ENCODE results near the gene WRAP53.

The WRAP53 gene

GRCh38 chr17:7652388-7653356, 35.6 kb upstream of the WRAP53 start:
- H3K9me3 ChIP-seq (ENCODE audit: control insufficient read depth, low read length), result no peaks in the 10 kb centered on the region
- no peaks in the 10 kb centered on the region for H3K36me3 ChIP-seq (ENCODE audit: control insufficient read depth, insufficient read depth, low read length)
- peaks cover 19% of the 10 kb centered on the region for H3K4me1 ChIP-seq (ENCODE audit: control insufficient read depth, insufficient read depth, low read length, poor library complexity, severe bottlenecking)
- H3K27me3 ChIP-seq (replicated peaks; ENCODE audit: control insufficient read depth, insufficient read depth, low read length, poor library complexity, severe bottlenecking), result peaks cover 28% of the 10 kb centered on the region
- H3K27ac ChIP-seq (ENCODE audit: insufficient read depth, low read length, poor library complexity, severe bottlenecking), result no peak overlapping the region
- DNase-seq, result no peak
- no peak overlapping the region for H3K4me3 ChIP-seq (ENCODE audit: insufficient read depth, low read depth, low read length, poor library complexity, severe bottlenecking)

DNA sequence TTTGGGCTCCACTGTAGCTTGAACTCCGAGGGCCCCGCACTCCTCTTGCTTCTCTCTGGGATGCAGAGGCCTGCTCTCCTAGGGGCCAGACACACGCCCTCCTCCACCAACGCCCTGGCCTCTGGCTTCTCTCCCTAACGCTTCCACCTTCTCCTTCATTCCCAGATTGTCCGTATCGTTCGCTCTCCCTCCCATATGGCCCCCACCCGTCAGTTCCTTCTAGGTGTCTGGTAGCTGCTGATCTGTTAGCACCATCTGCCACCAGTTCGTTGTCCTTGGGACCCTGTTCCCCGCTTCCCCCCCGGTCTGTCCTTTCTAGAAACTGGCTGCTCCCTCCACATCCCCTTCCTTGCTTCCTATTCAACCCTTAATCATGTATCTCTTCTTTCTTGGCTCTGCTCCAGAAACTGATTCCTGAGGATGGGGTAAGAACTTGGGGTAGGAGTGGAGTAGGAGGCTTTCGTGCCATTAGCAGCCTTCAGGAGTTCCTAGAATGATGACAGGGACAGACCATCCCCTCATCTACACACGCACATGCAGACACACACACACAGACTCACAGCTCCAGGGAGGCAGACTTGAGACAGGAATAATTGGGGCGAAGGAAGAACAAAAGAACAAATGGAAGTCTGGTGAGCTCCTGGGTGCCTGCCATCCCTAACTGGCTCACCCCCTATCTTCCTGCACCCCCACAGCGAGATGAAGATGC, 33.3 kb upstream of the WRAP53 start:
- Histone ChIP-seq H3K4me3 (ENCODE audit: insufficient read depth, low read depth, low read length, poor library complexity, severe bottlenecking) (no peak overlapping the region), H3K4me1 (ENCODE audit: control insufficient read depth, insufficient read depth, low read length, poor library complexity, severe bottlenecking) (peaks cover 17% of the 10 kb centered on the region), H3K27me3 (replicated peaks; ENCODE audit: control insufficient read depth, insufficient read depth, low read length, poor library complexity, severe bottlenecking) (peaks cover 25% of the 10 kb centered on the region), H3K27ac (ENCODE audit: insufficient read depth, low read length, poor library complexity, severe bottlenecking) (no peak overlapping the region), H3K36me3 (ENCODE audit: control insufficient read depth, insufficient read depth, low read length) (no peaks in the 10 kb centered on the region), H3K9me3 (ENCODE audit: control insufficient read depth, low read length) (no peaks in the 10 kb centered on the region)
- no peak for DNase-seq

DNA sequence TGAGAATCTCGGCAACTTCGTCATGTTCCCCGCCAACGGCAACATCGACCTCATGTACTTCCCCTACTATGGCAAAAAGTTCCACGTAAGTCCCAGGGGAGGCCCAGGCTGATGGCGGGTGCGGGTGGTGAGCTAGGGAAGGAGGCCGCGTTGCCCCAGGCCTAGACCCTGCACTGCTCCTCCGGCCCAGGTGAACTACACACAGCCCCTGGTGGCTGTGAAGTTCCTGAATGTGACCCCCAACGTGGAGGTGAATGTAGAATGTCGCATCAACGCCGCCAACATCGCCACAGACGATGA, 32.8 kb upstream of the WRAP53 start:
- H3K27me3 ChIP-seq (replicated peaks; ENCODE audit: control insufficient read depth, insufficient read depth, low read length, poor library complexity, severe bottlenecking), result peaks cover 20% of the 10 kb centered on the region
- no peak for DNase-seq
- peaks cover 12% of the 10 kb centered on the region for H3K4me1 ChIP-seq (ENCODE audit: control insufficient read depth, insufficient read depth, low read length, poor library complexity, severe bottlenecking)
- H3K4me3 ChIP-seq (ENCODE audit: insufficient read depth, low read depth, low read length, poor library complexity, severe bottlenecking), result no peak overlapping the region
- H3K36me3 ChIP-seq (ENCODE audit: control insufficient read depth, insufficient read depth, low read length), result no peaks in the 10 kb centered on the region
- H3K9me3 ChIP-seq (ENCODE audit: control insufficient read depth, low read length), result no peaks in the 10 kb centered on the region
- no peak overlapping the region for H3K27ac ChIP-seq (ENCODE audit: insufficient read depth, low read length, poor library complexity, severe bottlenecking)

- peaks cover 4% of the 10 kb centered on the region for H3K27me3 ChIP-seq (replicated peaks; ENCODE audit: control insufficient read depth, insufficient read depth, low read length, poor library complexity, severe bottlenecking)
- H3K9me3 ChIP-seq (ENCODE audit: control insufficient read depth, low read length), result no peaks in the 10 kb centered on the region
- no peak for DNase-seq
- no peaks in the 10 kb centered on the region for H3K36me3 ChIP-seq (ENCODE audit: control insufficient read depth, insufficient read depth, low read length)
- H3K4me3 ChIP-seq (ENCODE audit: insufficient read depth, low read depth, low read length, poor library complexity, severe bottlenecking), result no peak overlapping the region
- H3K27ac ChIP-seq (ENCODE audit: insufficient read depth, low read length, poor library complexity, severe bottlenecking), result no peak overlapping the region
- no peaks in the 10 kb centered on the region for H3K4me1 ChIP-seq (ENCODE audit: control insufficient read depth, insufficient read depth, low read length, poor library complexity, severe bottlenecking)
Observed at GRCh38 chr17:7656958-7657609, 31.2 kb upstream of the WRAP53 start.

- Histone ChIP-seq H3K36me3 (ENCODE audit: control insufficient read depth, insufficient read depth, low read length) (peaks cover 28% of the 10 kb centered on the region), H3K4me3 (ENCODE audit: insufficient read depth, low read depth, low read length, poor library complexity, severe bottlenecking) (no peak overlapping the region), H3K9me3 (ENCODE audit: control insufficient read depth, low read length) (no peaks in the 10 kb centered on the region), H3K4me1 (ENCODE audit: control insufficient read depth, insufficient read depth, low read length, poor library complexity, severe bottlenecking) (no peaks in the 10 kb centered on the region), H3K27ac (ENCODE audit: insufficient read depth, low read length, poor library complexity, severe bottlenecking) (no peak overlapping the region), H3K27me3 (replicated peaks; ENCODE audit: control insufficient read depth, insufficient read depth, low read length, poor library complexity, severe bottlenecking) (no peaks in the 10 kb centered on the region)
- DNase-seq, result no peak
Observed at GRCh38 chr17:7667656-7668406, 20.4 kb upstream of the WRAP53 start.

DNA sequence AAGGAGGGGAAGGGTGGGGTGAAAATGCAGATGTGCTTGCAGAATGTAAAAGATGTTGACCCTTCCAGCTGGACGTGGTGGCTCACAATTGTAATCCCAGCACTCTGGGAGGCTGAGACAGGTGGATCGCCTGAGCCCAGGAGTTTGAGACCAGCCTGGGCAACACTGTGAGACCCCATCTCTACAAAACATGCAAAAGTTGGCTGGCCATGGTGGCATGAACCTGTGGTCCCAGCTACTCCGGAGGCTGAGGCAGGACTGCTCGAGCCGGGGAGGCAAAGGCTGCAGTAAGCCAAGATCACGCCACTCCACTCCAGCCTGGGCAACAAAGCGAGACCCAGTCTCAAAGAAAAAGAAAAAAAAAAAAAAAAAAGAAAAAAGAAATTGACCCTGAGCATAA, 19.8 kb upstream of the WRAP53 start:
- Histone ChIP-seq H3K36me3 (ENCODE audit: control insufficient read depth, insufficient read depth, low read length) (peaks cover 34% of the 10 kb centered on the region), H3K9me3 (ENCODE audit: control insufficient read depth, low read length) (no peaks in the 10 kb centered on the region), H3K4me3 (ENCODE audit: insufficient read depth, low read depth, low read length, poor library complexity, severe bottlenecking) (no peak overlapping the region), H3K27ac (ENCODE audit: insufficient read depth, low read length, poor library complexity, severe bottlenecking) (no peak overlapping the region), H3K4me1 (ENCODE audit: control insufficient read depth, insufficient read depth, low read length, poor library complexity, severe bottlenecking) (no peaks in the 10 kb centered on the region), H3K27me3 (replicated peaks; ENCODE audit: control insufficient read depth, insufficient read depth, low read length, poor library complexity, severe bottlenecking) (no peaks in the 10 kb centered on the region)
- DNase-seq, result no peak

- Histone ChIP-seq H3K9me3 (ENCODE audit: control insufficient read depth, low read length) (no peaks in the 10 kb centered on the region), H3K4me3 (ENCODE audit: insufficient read depth, low read depth, low read length, poor library complexity, severe bottlenecking) (no peak overlapping the region), H3K27me3 (replicated peaks; ENCODE audit: control insufficient read depth, insufficient read depth, low read length, poor library complexity, severe bottlenecking) (no peaks in the 10 kb centered on the region), H3K4me1 (ENCODE audit: control insufficient read depth, insufficient read depth, low read length, poor library complexity, severe bottlenecking) (no peaks in the 10 kb centered on the region), H3K36me3 (ENCODE audit: control insufficient read depth, insufficient read depth, low read length) (peaks cover 50% of the 10 kb centered on the region), H3K27ac (ENCODE audit: insufficient read depth, low read length, poor library complexity, severe bottlenecking) (no peak overlapping the region)
- no peak for DNase-seq
Observed at GRCh38 chr17:7673239-7673638, 15.0 kb upstream of the WRAP53 start.

GRCh38 chr17:7674934-7675333, 13.3 kb upstream of the WRAP53 start:
- Histone ChIP-seq H3K27me3 (replicated peaks; ENCODE audit: control insufficient read depth, insufficient read depth, low read length, poor library complexity, severe bottlenecking) (no peaks in the 10 kb centered on the region), H3K27ac (ENCODE audit: insufficient read depth, low read length, poor library complexity, severe bottlenecking) (no peak overlapping the region), H3K4me1 (ENCODE audit: control insufficient read depth, insufficient read depth, low read length, poor library complexity, severe bottlenecking) (no peaks in the 10 kb centered on the region), H3K4me3 (ENCODE audit: insufficient read depth, low read depth, low read length, poor library complexity, severe bottlenecking) (no peak overlapping the region), H3K9me3 (ENCODE audit: control insufficient read depth, low read length) (no peaks in the 10 kb centered on the region), H3K36me3 (ENCODE audit: control insufficient read depth, insufficient read depth, low read length) (peaks cover 39% of the 10 kb centered on the region)
- DNase-seq, result no peak

DNA sequence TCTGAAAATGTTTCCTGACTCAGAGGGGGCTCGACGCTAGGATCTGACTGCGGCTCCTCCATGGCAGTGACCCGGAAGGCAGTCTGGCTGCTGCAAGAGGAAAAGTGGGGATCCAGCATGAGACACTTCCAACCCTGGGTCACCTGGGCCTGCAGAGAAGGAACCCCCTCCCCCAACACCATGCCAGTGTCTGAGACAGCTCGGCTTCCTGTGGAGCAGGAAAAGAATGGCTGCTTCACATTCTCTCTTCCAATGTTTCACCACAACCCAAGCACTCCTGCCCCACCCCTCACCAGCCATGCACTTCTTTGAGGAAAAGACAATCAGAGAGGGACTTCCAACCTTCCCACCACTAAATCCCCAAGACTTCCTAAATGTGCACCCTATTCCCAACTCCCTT, 11.7 kb upstream of the WRAP53 start:
- DNase-seq, result no peak
- Histone ChIP-seq H3K27ac (ENCODE audit: insufficient read depth, low read length, poor library complexity, severe bottlenecking) (no peak overlapping the region), H3K4me1 (ENCODE audit: control insufficient read depth, insufficient read depth, low read length, poor library complexity, severe bottlenecking) (no peaks in the 10 kb centered on the region), H3K9me3 (ENCODE audit: control insufficient read depth, low read length) (no peaks in the 10 kb centered on the region), H3K27me3 (replicated peaks; ENCODE audit: control insufficient read depth, insufficient read depth, low read length, poor library complexity, severe bottlenecking) (no peaks in the 10 kb centered on the region), H3K36me3 (ENCODE audit: control insufficient read depth, insufficient read depth, low read length) (peaks cover 32% of the 10 kb centered on the region), H3K4me3 (ENCODE audit: insufficient read depth, low read depth, low read length, poor library complexity, severe bottlenecking) (no peak overlapping the region)
